NCI-H2196 (cell line): ENCODE data around the gene BAIAP2.
"Not testable (repeated sequence)": the region's sequence is repeated elsewhere in the genome, so short reads cannot be mapped to it uniquely, and the experiment has no call there.

Source experiments
- DNase-seq: peaks from one replicate; lab custom pipeline; 2025; ENCODE audit not compliant: unreplicated experiment; lab: John Stamatoyannopoulos, UW

BAIAP2 gene

GRCh38 chr17:81135505-81136278 lies 100.7 kb downstream of the BAIAP2 start:
- DNase-seq, result no peak

- no peak for DNase-seq
Measured at GRCh38 chr17:81136366-81136765, 101.4 kb downstream of the BAIAP2 start.

GRCh38 chr17:81137248-81137647 lies 102.3 kb downstream of the BAIAP2 start:
- DNase-seq, result no peak

GRCh38 chr17:81138083-81138482 lies 103.1 kb downstream of the BAIAP2 start:
- no peak for DNase-seq

GRCh38 chr17:81138500-81138899 lies 103.5 kb downstream of the BAIAP2 start:
- no peak for DNase-seq

DNA sequence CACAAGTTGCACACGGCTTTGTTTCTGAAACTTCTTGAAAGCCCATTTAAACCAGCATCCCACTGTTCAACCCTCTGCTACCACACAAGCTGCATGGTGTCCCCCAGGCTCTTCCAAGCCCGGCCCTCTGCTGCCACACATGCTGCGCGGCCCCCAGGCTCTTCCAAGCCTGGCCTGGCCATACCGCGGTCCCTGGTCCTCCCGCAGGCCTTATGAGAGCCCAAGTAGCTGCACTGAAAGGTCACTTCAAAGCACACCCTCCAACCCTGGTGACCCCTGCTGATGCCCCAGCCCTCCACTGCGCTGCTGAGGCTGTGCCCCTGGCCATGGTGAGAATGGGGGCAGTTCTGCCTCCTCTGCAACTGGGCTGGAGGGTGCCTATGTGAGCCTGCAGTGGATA lies 104.5 kb downstream of the BAIAP2 start:
- no peak for DNase-seq

- DNase-seq, result no peak
Measured at GRCh38 chr17:81140018-81140417, 105.1 kb downstream of the BAIAP2 start.

DNA sequence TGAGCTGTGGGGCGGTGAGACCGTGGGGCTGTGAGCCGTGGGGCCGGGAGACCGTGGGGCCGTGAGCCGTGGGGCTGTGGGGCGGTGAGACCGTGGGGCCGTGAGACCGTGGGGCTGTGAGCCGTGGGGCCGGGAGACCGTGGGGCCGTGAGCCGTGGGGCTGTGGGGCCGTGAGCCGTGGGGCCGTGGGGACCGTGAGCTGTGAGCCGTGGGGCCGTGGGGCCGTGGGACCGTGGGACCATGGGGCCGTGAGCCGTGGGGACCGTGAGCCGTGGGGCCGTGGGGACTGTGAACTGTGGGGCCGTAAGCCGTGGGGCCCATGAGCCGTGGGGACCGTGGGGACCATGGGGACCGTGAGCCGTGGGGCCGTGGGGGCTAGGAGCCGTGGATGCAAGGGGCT lies 105.7 kb downstream of the BAIAP2 start:
- no peak for DNase-seq

GRCh38 chr17:81142301-81143199 lies 107.6 kb downstream of the BAIAP2 start:
- DNase-seq, result peak; percentile 97

DNA sequence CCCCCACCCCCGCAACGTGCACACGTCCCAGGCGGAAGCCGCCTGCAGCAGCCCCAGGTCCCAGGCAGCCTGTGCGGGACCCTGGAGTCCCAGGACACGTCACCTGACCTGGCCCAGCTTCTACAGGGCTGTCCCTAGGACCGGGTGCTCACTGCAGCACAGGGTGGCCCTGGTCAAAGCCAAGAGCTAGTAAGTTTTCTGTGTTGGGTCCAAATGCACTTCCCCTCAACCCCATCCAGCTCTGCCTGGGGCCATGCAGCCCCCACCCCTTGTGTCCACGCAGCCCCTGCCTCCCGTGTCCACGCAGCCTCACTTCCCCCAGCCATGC lies 108.2 kb downstream of the BAIAP2 start:
- DNase-seq, result no peak

GRCh38 chr17:81143717-81144422 lies 108.9 kb downstream of the BAIAP2 start:
- DNase-seq, result no peak

GRCh38 chr17:81144423-81144781 lies 109.5 kb downstream of the BAIAP2 start:
- DNase-seq, result no peak

GRCh38 chr17:81146208-81146607 lies 111.3 kb downstream of the BAIAP2 start:
- DNase-seq, result not testable (repeated sequence)

GRCh38 chr17:81147701-81148100 lies 112.8 kb downstream of the BAIAP2 start:
- no peak for DNase-seq

- DNase-seq, result no peak
Measured at GRCh38 chr17:81148571-81148970, 113.6 kb downstream of the BAIAP2 start.

DNA sequence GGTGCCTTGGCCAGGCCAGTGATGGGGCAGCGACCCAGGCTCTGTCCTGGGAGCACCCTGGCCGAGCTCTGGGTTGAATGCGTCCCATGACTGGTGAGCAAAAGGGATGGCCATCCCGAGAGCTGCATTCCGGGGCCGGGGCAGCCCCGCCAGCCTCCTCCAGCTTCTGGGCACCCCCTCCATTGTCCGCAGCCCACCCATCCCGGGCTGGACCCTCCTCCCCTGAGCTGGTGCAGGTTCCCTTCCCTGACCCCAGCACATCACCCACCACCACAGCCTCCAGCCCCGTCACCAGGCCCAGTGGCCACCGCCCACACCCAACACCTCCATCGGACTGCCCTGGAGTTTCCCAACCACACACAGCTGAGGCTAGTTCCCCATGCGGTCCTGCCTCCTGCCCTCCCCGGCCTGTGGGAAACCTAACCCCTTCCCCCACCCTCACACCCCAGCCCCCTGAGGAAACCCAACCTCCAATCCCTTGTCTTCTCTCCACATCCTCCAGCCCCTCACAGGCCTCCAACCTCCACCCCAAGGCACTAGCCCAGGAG lies 114.1 kb downstream of the BAIAP2 start:
- no peak for DNase-seq

DNA sequence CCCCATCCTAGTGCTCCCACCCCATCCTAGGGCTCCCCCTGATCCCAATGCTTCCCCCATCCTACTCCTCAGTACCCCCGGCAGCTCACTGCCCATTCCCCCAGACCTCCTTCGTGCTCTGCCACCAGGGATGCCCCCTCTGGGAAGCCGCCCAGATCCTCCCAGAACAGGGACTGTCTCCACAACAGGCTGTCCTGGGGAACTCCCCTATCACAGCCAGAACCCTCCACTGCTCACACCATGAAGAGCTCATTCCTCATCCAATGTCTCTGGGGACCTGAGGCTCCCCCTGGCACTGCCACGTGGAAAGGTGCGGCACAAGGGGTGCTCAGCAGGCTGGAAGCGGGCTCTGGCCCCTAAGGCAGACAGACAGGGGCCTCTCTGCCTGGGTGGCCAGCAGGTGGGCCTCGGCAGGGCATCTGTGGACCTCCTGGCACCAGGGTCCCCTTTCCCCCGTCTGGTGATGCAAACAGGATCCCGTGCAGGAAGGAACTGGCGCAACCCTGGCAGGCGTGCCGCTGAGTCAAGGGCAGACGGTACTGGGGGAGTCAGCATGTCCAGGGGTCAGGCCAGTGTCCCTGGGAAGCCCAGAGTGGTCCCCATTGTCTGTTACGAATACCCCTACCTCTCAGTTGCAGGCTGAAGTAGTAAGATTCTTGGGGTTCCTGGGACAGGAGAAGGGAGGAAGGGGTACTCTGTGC lies 115.6 kb downstream of the BAIAP2 start:
- DNase-seq, result no peak

- DNase-seq, result no peak
Measured at GRCh38 chr17:81151278-81151677, 116.3 kb downstream of the BAIAP2 start.

GRCh38 chr17:81152288-81152828 lies 117.4 kb downstream of the BAIAP2 start:
- no peak for DNase-seq

DNA sequence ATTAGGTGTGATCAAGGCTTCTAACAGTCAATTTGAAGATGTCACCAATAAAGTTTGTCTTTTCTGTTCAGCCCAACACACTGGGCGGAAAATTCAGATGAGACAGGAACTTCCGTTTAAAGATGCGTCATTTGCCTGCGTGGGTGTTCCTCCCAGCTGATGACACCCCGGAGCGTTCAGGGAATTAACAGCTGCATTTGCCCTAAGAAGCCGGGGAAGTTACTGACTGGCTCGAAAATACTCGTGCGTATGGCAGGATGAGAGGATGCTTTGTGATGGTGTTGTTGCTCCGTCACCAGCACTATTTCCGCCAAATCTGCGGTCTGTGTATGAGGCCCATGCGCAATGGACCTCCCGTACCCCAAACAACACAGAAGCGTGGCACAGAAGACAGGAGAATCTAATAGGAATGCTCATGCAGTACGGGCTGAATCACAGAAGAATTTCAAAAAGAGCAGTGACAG lies 118.4 kb downstream of the BAIAP2 start:
- DNase-seq, result no peak
